ENCODE results near the gene KCNJ16.
"Not testable (repeated sequence)": the region's sequence is repeated elsewhere in the genome, so short reads cannot be mapped to it uniquely, and the experiment has no call there.

Gene KCNJ16

DNA sequence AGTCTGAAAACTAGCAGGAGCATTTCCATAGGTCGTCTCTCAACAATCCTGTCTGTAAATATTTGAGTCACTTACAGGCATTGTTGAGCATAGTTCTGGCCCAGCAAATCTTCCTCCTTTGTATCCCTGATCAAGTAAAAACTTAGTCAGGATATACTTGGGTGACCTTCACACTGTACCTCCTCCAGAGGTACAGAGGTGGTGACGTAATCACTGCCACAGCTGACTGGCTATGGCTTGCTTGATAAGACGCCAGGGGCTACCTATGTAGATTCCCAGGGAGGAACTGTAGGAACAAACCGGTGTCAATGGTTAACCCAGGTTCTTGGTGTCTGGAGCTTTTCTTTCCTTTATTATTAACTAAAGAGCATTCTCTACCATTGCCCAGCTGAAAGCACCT, at the start of gene KCNJ16:
Gene KCNJ16, plus strand, starts transcription at position 270 of the 400 bp plus-strand sequence. CDS start 56,863 bp downstream, outside the sequence.
- no peak for DNase-seq

DNA sequence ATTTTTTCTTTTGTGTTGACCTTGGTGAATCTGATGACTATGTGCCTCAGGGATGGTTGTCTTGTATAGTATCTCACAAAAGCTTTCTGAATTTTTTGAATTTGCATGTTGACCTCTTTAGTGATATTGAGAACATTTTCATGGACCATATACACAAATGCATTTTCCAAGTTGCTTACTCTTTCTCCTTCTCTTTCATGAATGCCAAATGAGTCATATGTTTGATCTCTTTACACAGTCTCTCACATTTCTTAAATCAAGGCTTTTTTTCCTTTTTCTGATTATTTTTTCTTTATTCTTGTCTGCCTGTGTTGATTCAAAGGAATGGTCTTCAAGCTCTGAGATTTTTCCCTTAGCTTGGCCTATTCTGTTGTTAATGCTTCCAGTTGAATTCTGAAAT, 46.6 kb upstream of the KCNJ16 start:
- DNase-seq, result no peak

- DNase-seq, result no peak
Observed at GRCh38 chr17:70028978-70029767, 45.9 kb upstream of the KCNJ16 start.

DNA sequence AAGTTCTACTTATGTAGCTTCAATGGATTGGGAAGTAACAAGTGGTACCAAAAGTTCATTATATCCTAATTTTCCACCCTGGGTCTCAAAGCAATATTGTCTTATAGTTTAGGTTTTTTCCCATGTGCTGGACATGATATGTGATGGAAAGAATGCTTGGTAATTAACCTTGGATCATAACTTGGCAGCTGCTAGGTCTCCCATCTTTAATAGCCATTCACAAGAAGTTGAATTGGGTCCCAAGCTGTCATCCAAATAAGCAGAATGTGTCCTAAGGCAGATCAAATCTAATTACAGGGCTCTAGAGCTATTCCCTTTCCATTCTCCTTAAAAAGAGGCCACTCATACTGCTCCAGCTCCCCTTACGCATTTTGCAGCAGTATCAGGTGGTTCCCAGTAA, 44.7 kb upstream of the KCNJ16 start:
- DNase-seq, result no peak

DNA sequence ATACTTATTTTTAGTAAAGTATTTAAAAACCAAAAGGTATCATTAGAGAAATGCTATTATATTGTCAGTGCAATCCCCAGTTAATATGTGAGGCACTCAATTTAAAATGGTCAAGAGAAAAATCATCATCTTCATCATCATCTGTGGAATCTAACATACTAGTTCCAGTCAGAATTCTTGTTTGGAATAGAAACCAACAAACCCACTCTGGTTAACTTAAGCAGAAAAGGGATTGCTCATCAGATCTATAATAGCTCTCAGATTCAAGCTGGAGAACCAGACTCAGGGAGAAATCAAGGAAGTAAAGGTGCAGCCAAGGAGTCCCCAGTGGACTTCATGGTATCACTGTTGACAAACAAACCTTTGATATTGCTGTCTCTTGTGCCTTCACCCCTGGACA, 43.7 kb upstream of the KCNJ16 start:
- DNase-seq, result no peak

GRCh38 chr17:70033165-70033564, 41.9 kb upstream of the KCNJ16 start:
- no peak for DNase-seq

DNA sequence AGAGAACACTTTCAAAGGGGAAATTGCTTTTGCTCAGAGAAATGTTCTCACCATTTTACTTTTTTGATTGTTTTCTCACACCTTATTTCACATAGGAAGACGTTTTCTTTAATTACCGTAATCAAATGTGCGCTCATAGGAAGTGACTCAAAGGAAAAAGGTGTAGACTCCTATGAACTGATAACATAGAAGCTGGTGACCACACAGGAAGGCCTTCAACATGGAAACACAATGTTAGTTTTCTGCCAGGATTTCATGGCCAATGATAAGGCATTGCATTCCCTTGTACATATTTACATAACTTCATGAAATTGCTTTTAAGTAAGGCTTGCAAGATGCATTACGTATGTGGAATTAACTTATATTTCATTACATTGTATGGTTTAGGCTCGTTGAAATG, 40.9 kb upstream of the KCNJ16 start:
- DNase-seq, result no peak

DNA sequence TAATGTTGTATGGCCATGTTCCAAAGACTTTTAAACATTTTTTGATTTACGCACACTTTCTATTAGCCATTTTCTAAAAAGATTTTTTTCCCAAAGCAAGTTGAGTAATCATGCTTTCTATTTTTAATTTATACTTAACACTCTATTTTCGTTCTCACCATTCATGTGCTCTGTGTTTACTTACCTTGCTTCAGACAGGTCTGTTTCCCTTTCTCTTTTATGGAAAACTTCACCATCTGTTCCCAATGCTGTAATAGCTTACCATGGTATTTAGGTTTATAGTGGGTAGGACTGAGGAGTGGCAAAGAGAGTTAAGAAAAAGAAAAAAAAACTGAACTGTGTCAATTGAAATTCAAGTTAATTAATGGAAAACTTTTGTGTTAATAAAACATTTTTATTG, 37.5 kb upstream of the KCNJ16 start:
- DNase-seq, result no peak

GRCh38 chr17:70040336-70040735, 34.7 kb upstream of the KCNJ16 start:
- DNase-seq, result no peak

- no peak for DNase-seq
Observed at GRCh38 chr17:70041061-70041460, 34.0 kb upstream of the KCNJ16 start.

GRCh38 chr17:70041540-70041939, 33.5 kb upstream of the KCNJ16 start:
- DNase-seq, result no peak

DNA sequence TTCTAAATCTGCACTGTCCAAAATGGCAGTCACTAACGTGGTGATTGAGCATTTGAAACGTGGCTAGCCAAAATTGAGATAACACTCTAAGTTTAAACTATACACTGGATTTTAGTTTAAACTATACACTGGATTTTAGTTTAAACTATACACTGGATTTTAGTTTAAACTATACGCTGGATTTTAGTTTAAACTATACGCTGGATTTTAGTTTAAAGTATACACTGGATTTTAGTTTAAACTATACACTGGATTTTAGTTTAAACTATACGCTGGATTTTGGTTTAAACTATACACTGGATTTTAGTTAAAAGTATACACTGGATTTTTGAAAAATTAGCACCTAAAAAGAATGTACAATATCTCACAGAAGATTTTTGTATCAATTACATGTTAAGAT, 29.2 kb upstream of the KCNJ16 start:
- DNase-seq, result not testable (repeated sequence)

DNA sequence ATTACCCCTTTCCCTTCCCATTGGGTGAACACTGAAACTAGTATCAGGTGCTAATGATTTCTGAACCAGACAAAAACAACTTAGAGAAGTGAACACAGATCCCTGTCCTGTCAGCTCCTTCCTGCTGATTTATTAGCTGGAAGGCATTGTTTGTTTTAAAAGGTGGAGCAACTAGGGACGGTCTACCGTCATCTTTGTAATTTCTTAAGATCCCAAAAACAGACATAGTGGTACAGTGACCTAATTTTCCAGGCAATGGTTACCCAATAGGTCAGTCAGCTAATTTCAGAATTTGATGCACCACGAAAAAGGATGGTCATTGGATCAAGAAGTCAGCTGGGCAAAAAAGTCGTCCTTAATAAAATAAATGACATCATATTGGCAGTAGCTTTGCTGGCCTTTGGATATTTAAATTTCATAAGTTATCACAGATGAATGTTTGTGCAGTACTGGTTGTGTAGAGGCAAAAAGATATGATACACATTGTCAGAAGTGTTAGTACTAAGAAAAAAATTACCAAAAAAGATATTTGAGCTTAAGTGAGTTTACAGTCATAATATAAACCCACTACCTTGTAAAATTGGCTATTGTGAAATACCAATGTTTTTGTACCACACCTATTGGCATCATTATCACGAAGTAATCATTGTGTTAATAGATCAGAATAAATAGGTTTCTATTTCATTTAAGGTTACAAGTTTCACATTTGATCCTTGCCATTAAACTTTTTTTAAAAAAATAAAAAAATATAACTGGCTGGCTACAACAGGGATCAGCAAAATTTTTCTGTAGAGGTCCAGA, 27.2 kb upstream of the KCNJ16 start:
- DNase-seq, result no peak

DNA sequence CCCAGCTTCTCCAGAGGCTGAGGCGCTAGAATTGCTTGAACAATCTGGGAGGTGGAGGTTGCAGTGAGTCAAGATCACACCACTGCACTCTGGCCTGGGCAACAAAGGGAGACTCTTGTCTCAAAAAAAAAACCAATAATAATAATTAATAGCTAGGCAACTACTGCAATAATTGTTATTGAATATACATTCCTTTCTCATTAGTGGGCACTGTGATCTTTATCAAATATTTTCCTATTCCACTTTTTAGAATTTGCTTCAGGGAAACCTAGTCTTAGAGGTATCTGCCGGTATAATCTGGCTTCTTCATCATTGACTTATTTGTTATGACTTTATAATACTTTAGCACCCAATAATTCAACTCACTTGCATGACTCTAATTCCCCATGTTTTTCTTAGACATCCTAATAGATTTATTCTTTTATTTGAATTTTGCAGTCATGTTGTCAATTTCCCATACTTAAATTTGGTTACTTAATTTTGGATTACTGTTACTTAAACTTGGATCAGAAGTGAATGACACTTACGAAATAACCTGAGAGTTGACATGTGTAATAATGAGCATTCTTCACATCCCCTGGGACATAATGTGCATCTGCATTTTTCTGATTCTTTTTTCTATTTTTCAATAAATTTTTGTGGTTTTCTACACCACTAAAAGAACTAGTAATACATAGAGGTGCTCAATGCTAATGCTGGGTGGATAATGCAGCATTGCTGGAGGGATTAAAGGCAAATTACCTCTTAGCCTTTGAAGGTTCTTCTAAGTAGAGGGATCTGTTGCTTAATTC, 25.0 kb upstream of the KCNJ16 start:
- no peak for DNase-seq

GRCh38 chr17:70050931-70051330, 24.1 kb upstream of the KCNJ16 start:
- no peak for DNase-seq

DNA sequence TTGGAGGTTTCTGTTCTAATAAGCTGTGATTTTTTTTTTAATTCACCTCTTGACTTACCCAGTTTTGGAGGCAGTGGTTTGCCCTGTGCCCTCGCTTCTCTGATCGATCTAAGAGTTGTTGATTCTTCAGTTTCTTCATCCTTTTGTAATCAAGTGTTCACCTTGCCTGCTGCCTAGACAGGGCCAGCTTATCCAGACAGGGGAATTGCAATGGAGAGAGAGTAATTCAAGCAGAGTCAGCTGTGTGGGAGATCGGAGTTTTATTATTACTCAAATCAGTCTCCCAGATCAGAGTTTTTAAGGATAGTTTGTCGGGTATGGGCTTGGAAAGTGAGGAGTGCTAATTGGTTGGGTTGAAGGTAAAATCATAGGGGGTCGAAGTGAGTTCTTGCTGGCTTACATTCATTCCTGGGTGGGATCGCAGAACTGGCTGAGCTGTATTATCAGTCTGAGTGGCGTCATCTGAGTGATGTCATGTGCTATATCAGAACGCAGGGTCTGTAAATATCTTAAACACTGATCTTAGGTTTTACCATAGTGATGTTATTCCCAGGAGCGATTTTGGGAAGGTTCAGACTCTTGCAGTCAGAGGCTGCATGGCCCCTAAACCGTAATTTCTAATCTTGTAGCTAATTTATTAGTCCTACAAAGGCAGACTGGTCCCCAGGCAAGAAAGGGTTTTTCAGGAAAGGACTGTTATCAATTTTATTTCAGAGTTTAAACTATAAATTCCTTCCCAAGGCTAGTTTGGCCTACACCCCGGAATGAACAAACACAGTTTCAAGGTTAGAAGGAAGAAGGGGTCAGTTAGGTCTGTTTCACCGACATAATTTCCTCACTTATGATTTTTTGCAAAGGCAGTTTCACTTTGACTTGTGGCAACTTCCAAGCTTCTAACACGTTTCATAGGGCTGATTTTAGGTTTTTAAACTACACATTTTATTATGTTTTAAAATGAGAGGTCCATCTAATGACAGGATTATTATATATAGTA, 21.5 kb upstream of the KCNJ16 start:
- no peak for DNase-seq

GRCh38 chr17:70055000-70055399, 20.0 kb upstream of the KCNJ16 start:
- DNase-seq, result no peak

DNA sequence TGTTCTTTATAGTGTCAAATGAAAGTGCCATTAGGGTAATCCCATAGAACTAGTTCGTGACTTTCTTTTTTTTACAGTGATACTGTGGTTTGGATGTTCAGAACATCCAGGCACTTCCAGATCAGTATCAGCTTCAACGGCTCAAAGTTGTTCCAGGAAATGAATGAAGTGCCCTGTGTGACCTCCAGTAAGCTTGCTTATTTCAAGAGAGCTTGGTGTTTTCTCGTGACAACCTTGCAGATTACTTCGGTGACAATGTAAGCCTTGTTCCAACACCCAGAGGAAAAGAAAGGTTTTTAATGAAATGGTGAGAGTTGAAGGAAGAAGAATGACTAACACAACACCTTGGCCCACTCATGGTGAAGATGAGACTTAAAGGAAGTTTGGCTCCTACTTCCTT, 16.0 kb upstream of the KCNJ16 start:
- DNase-seq, result no peak

DNA sequence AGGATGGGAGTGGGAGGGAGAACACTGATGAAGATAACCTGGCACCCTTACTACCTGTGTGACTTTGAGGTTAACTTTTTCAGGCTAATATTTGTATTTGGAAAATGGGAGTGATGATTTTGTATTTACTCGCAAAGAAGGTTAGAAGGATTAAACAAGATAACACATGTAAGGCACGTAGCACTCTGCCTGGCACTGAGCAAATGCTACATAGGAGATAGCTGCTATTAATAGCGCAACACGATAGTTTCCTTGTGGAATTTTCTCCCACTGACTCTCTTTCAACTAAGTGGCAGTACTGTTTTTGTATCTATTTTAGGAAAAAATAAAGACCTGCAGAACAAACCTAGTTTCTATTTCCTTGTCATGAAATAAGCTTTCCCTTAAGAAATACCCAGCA, 15.4 kb upstream of the KCNJ16 start:
- no peak for DNase-seq

DNA sequence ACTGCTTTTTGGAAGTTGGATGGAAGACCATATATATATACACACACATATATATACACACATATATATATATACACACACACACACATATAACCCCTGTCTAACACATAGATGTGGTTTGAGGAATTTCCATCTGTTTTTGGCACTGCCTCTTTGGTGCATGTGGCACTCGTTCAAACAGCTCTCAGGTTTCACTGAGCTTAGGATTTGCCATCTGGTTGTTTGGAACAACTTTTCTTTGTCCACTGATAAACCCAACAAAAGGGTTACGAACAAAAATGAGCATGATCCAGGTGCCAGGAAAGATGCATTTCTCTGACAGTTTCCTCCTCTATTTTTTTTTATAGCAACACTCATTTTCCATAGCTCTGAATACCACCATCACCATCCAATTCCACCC, 14.6 kb upstream of the KCNJ16 start:
- no peak for DNase-seq

DNA sequence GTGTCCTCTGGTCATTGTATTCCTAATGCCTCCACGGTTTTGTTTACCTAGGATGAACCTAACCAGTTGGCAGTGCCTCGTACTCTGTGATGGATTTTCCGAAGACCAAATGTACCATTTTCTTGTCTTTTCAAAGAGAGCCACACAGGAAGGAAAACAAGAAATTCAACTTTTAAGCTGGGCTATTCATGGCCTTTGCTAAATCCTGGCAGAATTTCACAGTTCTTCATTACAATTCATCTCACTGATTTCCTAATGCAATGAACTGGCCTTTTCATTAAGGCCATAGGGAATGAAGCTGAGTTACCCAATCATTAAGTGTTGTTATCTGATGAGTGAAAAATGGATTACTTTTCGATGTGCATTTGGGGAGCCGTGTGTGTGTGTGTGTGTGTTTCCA, 7.9 kb upstream of the KCNJ16 start:
- DNase-seq, result no peak

Measured in NCI-H187 (cell line).